ENCODE measurements around the gene CAMK1G. TPM values are rescaled to one million over a fixed set of nuclear protein-coding genes. Genes with fewer than 3 reads are reported as not detected.
A peak's percentile ranks its signal among the peaks of the same experiment; 100 is the strongest.

CAMK1G gene
- total and polyA plus RNA-seq, 12 donors: 0.11 to 0.71 (median 0.21) TPM; not detected in 9

DNA sequence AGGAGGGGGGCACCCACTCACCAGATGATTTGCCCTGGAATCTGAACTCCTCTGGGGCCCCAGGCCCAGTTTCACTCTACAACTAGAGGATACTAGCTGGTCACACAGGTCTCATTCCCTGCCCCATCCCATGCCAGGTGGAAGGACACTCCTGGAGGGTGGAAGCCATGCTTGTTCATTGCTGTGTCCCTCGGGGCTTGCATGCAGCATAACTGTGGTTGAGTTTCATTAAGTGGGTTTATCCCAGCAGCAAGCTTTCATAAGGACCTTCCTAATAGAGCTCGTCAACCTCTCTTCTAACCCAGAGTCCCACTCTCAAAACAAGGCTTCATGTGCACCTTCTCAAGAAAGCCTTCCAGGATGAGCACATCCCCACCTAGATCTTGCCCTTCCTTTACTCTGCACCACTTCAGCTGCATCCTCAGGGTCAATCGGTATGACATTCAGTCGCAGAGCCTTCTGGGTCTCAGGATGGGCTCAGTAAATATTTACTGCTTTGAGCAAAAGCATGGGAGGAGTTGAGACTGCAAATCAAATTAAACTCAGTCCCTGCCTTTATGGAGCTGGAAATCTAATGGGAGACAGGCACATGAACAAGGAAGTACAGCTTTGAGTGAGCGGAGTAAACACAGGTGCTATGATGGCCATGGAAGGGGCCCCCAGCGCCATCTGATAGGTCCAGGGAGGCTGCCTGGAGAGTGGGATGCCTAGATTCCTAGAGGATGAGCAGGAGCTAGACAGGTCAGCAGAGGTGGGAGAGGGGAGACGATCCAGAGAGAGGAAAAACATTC is 36.4 kb downstream of the CAMK1G start:
- no peaks in the 10 kb centered on the region for H3K9me3 ChIP-seq
- DNase-seq (no peak), ATAC-seq (no peak)
- H3K36me3 ChIP-seq: no peaks in the 10 kb centered on the region
- H3K27ac ChIP-seq: peak overlapping the region in 1 of 10 donors; percentile 10
- WGBS, 2 donors: 92 to 93% methylated on average over 7 of the region's 7 CpGs
- peaks cover 9 to 65% (median 40%) of the 10 kb centered on the region in 9 donors for H3K4me1 ChIP-seq
- intact Hi-C loops (cut with DNase I): loop anchor here in 4 of 10 donors (5.0 to 10.0 kb wide), 3 partner anchors 65 to 125 kb away; no protein-coding TSS in a partner anchor
- no peak overlapping the region for H3K4me3 ChIP-seq
- TF ChIP-seq, protein P1, sequence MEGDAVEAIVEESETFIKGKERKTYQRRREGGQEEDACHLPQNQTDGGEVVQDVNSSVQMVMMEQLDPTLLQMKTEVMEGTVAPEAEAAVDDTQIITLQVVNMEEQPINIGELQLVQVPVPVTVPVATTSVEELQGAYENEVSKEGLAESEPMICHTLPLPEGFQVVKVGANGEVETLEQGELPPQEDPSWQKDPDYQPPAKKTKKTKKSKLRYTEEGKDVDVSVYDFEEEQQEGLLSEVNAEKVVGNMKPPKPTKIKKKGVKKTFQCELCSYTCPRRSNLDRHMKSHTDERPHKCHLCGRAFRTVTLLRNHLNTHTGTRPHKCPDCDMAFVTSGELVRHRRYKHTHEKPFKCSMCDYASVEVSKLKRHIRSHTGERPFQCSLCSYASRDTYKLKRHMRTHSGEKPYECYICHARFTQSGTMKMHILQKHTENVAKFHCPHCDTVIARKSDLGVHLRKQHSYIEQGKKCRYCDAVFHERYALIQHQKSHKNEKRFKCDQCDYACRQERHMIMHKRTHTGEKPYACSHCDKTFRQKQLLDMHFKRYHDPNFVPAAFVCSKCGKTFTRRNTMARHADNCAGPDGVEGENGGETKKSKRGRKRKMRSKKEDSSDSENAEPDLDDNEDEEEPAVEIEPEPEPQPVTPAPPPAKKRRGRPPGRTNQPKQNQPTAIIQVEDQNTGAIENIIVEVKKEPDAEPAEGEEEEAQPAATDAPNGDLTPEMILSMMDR (IDR thresholded peaks at IDR 0.05): no peak
- no peaks in the 10 kb centered on the region for H3K27me3 ChIP-seq

DNA sequence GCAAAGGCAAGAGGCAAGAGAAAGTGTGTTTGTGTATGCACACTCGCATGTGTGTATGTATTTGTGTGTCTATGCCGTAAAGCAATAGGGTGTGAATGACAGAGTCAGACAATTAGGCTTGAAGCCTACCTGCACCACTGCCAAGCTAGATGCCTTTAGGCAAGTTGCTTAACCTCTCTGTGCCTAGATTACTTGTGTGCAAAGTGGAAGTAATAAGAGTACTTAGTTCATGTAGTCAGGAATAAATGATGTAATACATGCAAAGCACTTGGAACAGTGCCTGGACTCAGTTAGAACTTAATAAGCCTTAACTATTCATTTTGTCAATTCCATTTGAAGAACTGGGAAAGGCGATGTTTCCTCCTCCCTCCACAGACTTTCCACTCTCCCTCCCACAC is 37.0 kb downstream of the CAMK1G start:
- Histone ChIP-seq H3K27ac (peak overlapping the region in 5 of 10 donors; percentile 60 to 74 (median 66)), H3K4me3 (no peak overlapping the region), H3K36me3 (no peaks in the 10 kb centered on the region), H3K9me3 (no peaks in the 10 kb centered on the region), H3K27me3 (no peaks in the 10 kb centered on the region), H3K4me1 (peaks cover 11 to 71% (median 43%) of the 10 kb centered on the region in 9 donors)
- TF ChIP-seq, protein P1 (IDR thresholded peaks at IDR 0.05): no peak
- DNase-seq: no peak
- WGBS, 2 donors: 92 to 95% methylated on average over 3 of the region's 3 CpGs
- ATAC-seq: no peak
- intact Hi-C loops (cut with DNase I): loop anchor here in 4 of 10 donors (5.0 to 10.0 kb wide), 3 partner anchors 64 to 124 kb away; no protein-coding TSS in a partner anchor

DNA sequence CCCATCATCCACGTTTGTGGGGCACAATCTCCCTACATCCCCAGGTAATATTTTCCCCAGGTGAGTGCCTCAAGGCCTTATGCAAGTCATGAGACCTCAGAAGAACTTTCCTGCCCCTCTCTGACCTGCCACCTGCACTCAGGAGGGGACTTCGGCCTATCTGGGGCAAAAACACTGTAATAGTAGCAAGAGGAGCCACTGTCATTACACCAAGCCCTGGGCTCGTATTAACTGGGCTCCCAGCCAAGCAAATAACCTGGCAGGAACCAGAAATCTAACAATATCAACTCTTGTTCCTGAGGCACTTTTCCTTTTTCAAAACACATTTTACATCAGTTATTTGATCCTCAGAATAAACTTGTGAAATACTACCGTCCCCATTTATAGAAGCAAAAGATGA is 37.8 kb downstream of the CAMK1G start:
- no peaks in the 10 kb centered on the region for H3K27me3 ChIP-seq
- 36 to 42% methylated on average over 4 of the region's 4 CpGs for WGBS, 2 donors
- no peaks in the 10 kb centered on the region for H3K9me3 ChIP-seq
- TF ChIP-seq, protein P1 (IDR thresholded peaks at IDR 0.05): no peak
- no peak for DNase-seq
- H3K4me1 ChIP-seq: peaks cover 16 to 72% (median 51%) of the 10 kb centered on the region in 9 donors
- H3K4me3 ChIP-seq: no peak overlapping the region
- ATAC-seq: no peak
- intact Hi-C loops (cut with DNase I): loop anchor here in 4 of 10 donors (5.0 to 10.0 kb wide), 3 partner anchors 64 to 124 kb away; no protein-coding TSS in a partner anchor
- peak overlapping the region in 8 of 10 donors; percentile 8 to 74 (median 62) for H3K27ac ChIP-seq
- no peaks in the 10 kb centered on the region for H3K36me3 ChIP-seq

DNA sequence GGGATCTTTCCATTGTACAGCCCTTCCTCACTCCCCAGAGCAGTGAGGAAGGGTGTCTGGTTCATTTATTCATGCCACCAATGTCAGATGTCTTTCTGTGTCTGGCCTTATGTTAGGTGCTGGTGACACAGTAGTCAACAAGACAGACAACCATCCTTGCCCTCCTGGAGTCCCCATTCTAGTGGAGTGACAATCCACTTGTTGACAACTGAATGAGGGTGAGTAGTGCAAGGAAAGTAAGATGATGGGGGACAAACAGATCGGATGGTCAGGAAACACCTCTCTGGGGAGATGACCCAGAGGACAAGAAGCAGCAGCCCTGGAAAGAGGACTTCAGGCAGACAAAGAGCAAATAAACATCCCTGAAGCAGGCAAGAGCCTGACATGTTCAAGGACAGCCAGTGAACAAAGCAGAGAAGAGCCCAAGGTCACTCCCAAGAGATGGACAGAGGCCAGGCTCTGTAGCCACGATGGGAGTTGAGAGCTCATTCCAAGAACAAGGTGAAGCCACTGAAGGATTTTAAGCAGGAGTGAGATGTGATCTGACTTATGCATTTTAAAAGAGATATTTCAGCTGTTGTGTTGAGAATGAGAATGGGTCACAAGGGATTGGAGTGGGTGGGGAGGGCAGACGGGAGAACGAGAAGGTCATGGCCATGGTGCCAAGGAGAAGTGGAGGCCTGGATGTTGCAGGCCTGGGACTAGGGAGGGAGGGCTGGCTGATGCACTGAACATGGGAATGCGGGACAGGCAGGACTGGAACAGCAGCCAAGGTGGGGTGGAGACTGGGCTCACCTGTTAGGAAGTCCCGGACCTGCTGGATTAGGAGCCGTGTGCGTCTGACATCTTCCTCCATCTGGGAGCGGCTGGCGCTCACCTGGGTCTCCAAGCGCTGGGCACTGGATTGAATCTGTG is 38.5 kb downstream of the CAMK1G start:
- no peak for DNase-seq
- no peaks in the 10 kb centered on the region for H3K9me3 ChIP-seq
- peaks cover 21 to 73% (median 55%) of the 10 kb centered on the region in 9 donors for H3K4me1 ChIP-seq
- WGBS, 2 donors: 68 to 72% methylated on average over 11 of the region's 11 CpGs
- H3K27me3 ChIP-seq: no peaks in the 10 kb centered on the region
- H3K36me3 ChIP-seq: no peaks in the 10 kb centered on the region
- TF ChIP-seq, protein P1 (IDR thresholded peaks at IDR 0.05): no peak
- no peak overlapping the region for H3K4me3 ChIP-seq
- intact Hi-C loops (cut with DNase I): loop anchor here in 4 of 10 donors (5.0 to 10.0 kb wide), 3 partner anchors 63 to 123 kb away; no protein-coding TSS in a partner anchor
- ATAC-seq: no peak
- H3K27ac ChIP-seq: peak overlapping the region in 8 of 10 donors; percentile 8 to 74 (median 62)

Data from heart right ventricle (tissue), 16 donors.